NCI-H1930 (cell line): ENCODE results near the gene KRTAP15-1.

Experiments
- DNase-seq, 2 experiments: peaks; one replicate each; lab custom pipeline; 2025; lab: John Stamatoyannopoulos, UW

The KRTAP15-1 gene

DNA sequence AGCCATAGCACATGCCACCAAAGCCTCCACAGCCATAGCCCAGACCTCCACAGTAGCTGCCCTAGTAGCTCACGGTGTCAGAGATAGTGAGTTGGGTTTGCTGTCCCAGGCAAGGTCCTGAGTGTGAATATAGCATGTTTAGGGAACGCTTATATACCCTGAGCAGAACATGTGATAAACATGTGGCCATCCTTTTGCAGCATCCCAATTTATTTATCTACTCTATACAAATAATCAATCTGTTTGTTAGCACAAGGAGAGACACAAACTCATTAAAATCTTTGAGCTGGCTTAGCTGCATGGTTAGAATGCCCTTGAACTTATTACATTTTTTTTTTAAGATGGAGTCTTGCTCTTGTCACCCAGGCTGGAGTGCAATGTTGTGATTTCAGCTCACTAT lies 47.3 kb downstream of the KRTAP15-1 start, which contains the start of gene KRTAP19-2:
Gene KRTAP19-2 (minus strand): TSS at position 101 of the 400 bp plus-strand sequence. CDS start 88 bp downstream, at position 13.
- no peak for DNase-seq
